ENCODE measurements around the gene LCAT. TPM values are rescaled to one million over a fixed set of nuclear protein-coding genes. Genes with fewer than 3 reads are reported as not detected.

Gene LCAT
- total and polyA plus RNA-seq, 2 experiments from 2014 or later: 5.3 to 15.9 TPM

GRCh38 chr16:67967183-67967957 lies 23.4 kb upstream of the LCAT start:
- no peaks in the 10 kb centered on the region for H3K9me3 ChIP-seq (ENCODE audit: low read depth)
- H4K20me1 ChIP-seq (ENCODE audit: insufficient read depth): 0 out of 2 replicates have a peak, but pooled peaks cover 3% of the 10 kb centered on the region
- peaks cover 57% of the 10 kb centered on the region for H3K79me2 ChIP-seq (ENCODE audit: insufficient read depth)
- H3K27me3 ChIP-seq (replicated peaks; ENCODE audit: insufficient read depth): no peaks in the 10 kb centered on the region
- H3K9ac ChIP-seq: peak overlapping the region; percentile 98
- H3K4me2 ChIP-seq (ENCODE audit: unreplicated experiment): peak overlapping the region; percentile 99
- H3F3A ChIP-seq (ENCODE audit: insufficient read depth): peaks cover 4% of the 10 kb centered on the region; the same call in 1 of the 2 replicates
- peak overlapping the region; percentile 94 for H3K4me3 ChIP-seq
- H3K27ac ChIP-seq: peak overlapping the region; percentile 80
- peaks cover 18% of the 10 kb centered on the region for H3K4me1 ChIP-seq (ENCODE audit: insufficient read depth)
- DNase-seq: peak; percentile 59
- TF ChIP-seq EZH2phosphoT487 (IDR thresholded peaks at IDR 0.05; ENCODE audit: insufficient read depth, low read depth) (no peak), EZH2 (IDR thresholded peaks at IDR 0.05; ENCODE audit: insufficient read depth, poor library complexity, severe bottlenecking) (no peak)
- no peak overlapping the region for H2AFZ ChIP-seq
- H3K36me3 ChIP-seq (ENCODE audit: low read depth): peaks cover 8% of the 10 kb centered on the region
- no peaks in the 10 kb centered on the region for H3K9me2 ChIP-seq (ENCODE audit: insufficient read depth)
- 0 to 2% methylated on average over 18 of the region's 18 CpGs for WGBS, 2 experiments (ENCODE audit: low coverage in 1 of 2, low lambda C conversion rate in 2 of 2, missing lambda C conversion rate in 2 of 2)
- in situ Hi-C loops (cut with MboI): no loop called here

- no peaks in the 10 kb centered on the region for H3K9me3 ChIP-seq (ENCODE audit: low read depth)
- 0 out of 2 replicates have a peak, but pooled peaks cover 3% of the 10 kb centered on the region for H4K20me1 ChIP-seq (ENCODE audit: insufficient read depth)
- H3K36me3 ChIP-seq (ENCODE audit: low read depth): peaks cover 15% of the 10 kb centered on the region
- H3K79me2 ChIP-seq (ENCODE audit: insufficient read depth): peaks cover 64% of the 10 kb centered on the region
- in situ Hi-C loops (cut with MboI): no loop called here
- DNase-seq: peak; percentile 61
- peaks cover 4% of the 10 kb centered on the region; the same call in 1 of the 2 replicates for H3F3A ChIP-seq (ENCODE audit: insufficient read depth)
- H3K4me1 ChIP-seq (ENCODE audit: insufficient read depth): peaks cover 18% of the 10 kb centered on the region
- peak overlapping the region; percentile 94 for H3K4me3 ChIP-seq
- TF ChIP-seq EZH2phosphoT487 (IDR thresholded peaks at IDR 0.05; ENCODE audit: insufficient read depth, low read depth) (no peak), EZH2 (IDR thresholded peaks at IDR 0.05; ENCODE audit: insufficient read depth, poor library complexity, severe bottlenecking) (no peak)
- peak overlapping the region; percentile 80 for H3K27ac ChIP-seq
- peak overlapping the region; percentile 98 for H3K9ac ChIP-seq
- H3K9me2 ChIP-seq (ENCODE audit: insufficient read depth): no peaks in the 10 kb centered on the region
- no peaks in the 10 kb centered on the region for H3K27me3 ChIP-seq (replicated peaks; ENCODE audit: insufficient read depth)
- peak overlapping the region; percentile 99 for H3K4me2 ChIP-seq (ENCODE audit: unreplicated experiment)
- no peak overlapping the region for H2AFZ ChIP-seq
- WGBS, 2 experiments (ENCODE audit: low coverage in 1 of 2, low lambda C conversion rate in 2 of 2, missing lambda C conversion rate in 2 of 2): 24 to 30% methylated on average over 3 of the region's 3 CpGs
Observed at GRCh38 chr16:67966549-67967182, 22.7 kb upstream of the LCAT start.

- no peak for TF ChIP-seq EZH2 (IDR thresholded peaks at IDR 0.05; ENCODE audit: insufficient read depth, poor library complexity, severe bottlenecking)
- TF ChIP-seq EZH2phosphoT487 (IDR thresholded peaks at IDR 0.05; ENCODE audit: insufficient read depth, low read depth): no peak
- Histone ChIP-seq H3F3A (ENCODE audit: insufficient read depth) (peaks cover 8% of the 10 kb centered on the region), H3K36me3 (ENCODE audit: low read depth) (peaks cover 23% of the 10 kb centered on the region), H3K79me2 (ENCODE audit: insufficient read depth) (peaks cover 72% of the 10 kb centered on the region), H3K27ac (peak overlapping the region; percentile 80), H3K9ac (peak overlapping the region; percentile 98), H3K4me3 (peak overlapping the region; percentile 94), H3K9me3 (ENCODE audit: low read depth) (no peaks in the 10 kb centered on the region), H3K9me2 (ENCODE audit: insufficient read depth) (no peaks in the 10 kb centered on the region), H3K4me1 (ENCODE audit: insufficient read depth) (peaks cover 18% of the 10 kb centered on the region), H4K20me1 (ENCODE audit: insufficient read depth) (0 out of 2 replicates have a peak, but pooled peaks cover 3% of the 10 kb centered on the region), H3K27me3 (replicated peaks; ENCODE audit: insufficient read depth) (no peaks in the 10 kb centered on the region), H3K4me2 (ENCODE audit: unreplicated experiment) (peak overlapping the region; percentile 99), H2AFZ (no peak overlapping the region)
- WGBS, 2 experiments (ENCODE audit: low coverage in 1 of 2, low lambda C conversion rate in 2 of 2, missing lambda C conversion rate in 2 of 2): 67 to 70% methylated on average over 11 of the region's 11 CpGs
- in situ Hi-C loops (cut with MboI): no loop called here
- no peak for DNase-seq
Observed at GRCh38 chr16:67965668-67966548, 22.0 kb upstream of the LCAT start.
